CD4-positive, alpha-beta T cell treated with Interleukin-21 for 1 hour (primary cell): ENCODE data around the gene ARHGAP9.
A peak's percentile ranks its signal among the peaks of the same experiment; 100 is the strongest.
"Not testable (repeated sequence)": the region's sequence is repeated elsewhere in the genome, so short reads cannot be mapped to it uniquely, and the experiment has no call there.

Experiments
- DNase-seq: peaks from one replicate; pipeline ENCODE4 v3.0.0-alpha.2; 2020

The ARHGAP9 gene

GRCh38 chr12:57479376-57480115, at the start of gene ARHGAP9:
TSS of gene ARHGAP9 (minus strand) at chr12:57479866. CDS start at chr12:57479406, 460 bp downstream.
- DNase-seq: peak; percentile 87

GRCh38 chr12:57528831-57529555, 49.3 kb upstream of the ARHGAP9 start:
- DNase-seq: no peak

- no peak for DNase-seq
Observed at GRCh38 chr12:57528176-57528575, 48.5 kb upstream of the ARHGAP9 start.

- DNase-seq: no peak
Observed at GRCh38 chr12:57527184-57527583, 47.5 kb upstream of the ARHGAP9 start.

- no peak for DNase-seq
Observed at GRCh38 chr12:57526477-57527126, 46.9 kb upstream of the ARHGAP9 start.

GRCh38 chr12:57525615-57526383, 46.1 kb upstream of the ARHGAP9 start:
- no peak for DNase-seq

GRCh38 chr12:57524814-57525614, 45.3 kb upstream of the ARHGAP9 start:
- DNase-seq: no peak

GRCh38 chr12:57523706-57524614, 44.3 kb upstream of the ARHGAP9 start:
- DNase-seq: peak; percentile 42

- DNase-seq: no peak
Observed at GRCh38 chr12:57522887-57523705, 43.4 kb upstream of the ARHGAP9 start.

- DNase-seq: peak; percentile 94
Observed at GRCh38 chr12:57522011-57522886, 42.6 kb upstream of the ARHGAP9 start, which contains the start of gene MBD6. TSS of gene MBD6 (plus strand) at chr12:57522824. CDS start at chr12:57524304, 1,480 bp downstream.

GRCh38 chr12:57521525-57522010, 41.9 kb upstream of the ARHGAP9 start:
- no peak for DNase-seq

GRCh38 chr12:57520053-57520818, 40.6 kb upstream of the ARHGAP9 start, which contains the start of gene DDIT3:
TSS of gene DDIT3 (minus strand) at chr12:57520514. CDS start at chr12:57517406, 3,108 bp downstream.
- DNase-seq: peak; percentile 99

GRCh38 chr12:57519796-57520052, 40.1 kb upstream of the ARHGAP9 start:
- DNase-seq: no peak

GRCh38 chr12:57518920-57519795, 39.5 kb upstream of the ARHGAP9 start:
- DNase-seq: peak; percentile 21

GRCh38 chr12:57518176-57518919, 38.7 kb upstream of the ARHGAP9 start:
- DNase-seq: no peak

GRCh38 chr12:57517718-57518117, 38.1 kb upstream of the ARHGAP9 start:
- not testable (repeated sequence) for DNase-seq
